ENCODE results near the gene LAG3.
A peak's percentile ranks its signal among the peaks of the same experiment; 100 is the strongest.

DNA sequence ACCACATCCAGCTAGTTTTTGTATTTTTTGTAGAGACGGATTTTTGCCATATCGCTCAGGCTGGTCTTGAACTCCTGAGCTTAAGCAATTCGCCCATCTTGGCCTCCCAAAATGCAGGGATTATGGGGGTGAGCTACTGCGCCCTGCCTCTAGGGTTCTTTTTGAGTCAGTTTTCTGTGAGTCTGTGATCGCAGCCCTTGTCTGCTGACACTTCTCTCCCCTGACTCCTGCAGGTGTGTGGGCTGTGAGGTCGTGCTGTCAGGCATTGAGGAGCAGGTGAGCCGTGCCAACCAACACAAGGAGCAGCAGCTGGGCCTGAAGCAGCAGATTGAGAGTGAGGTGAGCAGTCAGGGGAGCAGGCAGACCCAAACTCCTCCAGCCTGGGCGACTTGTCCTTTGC is 42.2 kb upstream of the LAG3 start:
- TF ChIP-seq BCL11A (IDR thresholded peaks at IDR 0.05; ENCODE audit: low read depth, low read length): no peak
- TF ChIP-seq BHLHE40 (IDR thresholded peaks at IDR 0.05; ENCODE audit: borderline replicate concordance in 1 of 2, low read depth in 2 of 2, low read length in 1 of 2): no peak
- TF ChIP-seq CTCF (IDR thresholded peaks at IDR 0.05 in 2 of 3, conservative IDR thresholded peaks at IDR 0.05 in 1 of 3; ENCODE audit: control insufficient read depth in 2 of 3, extremely low read depth in 1 of 3, insufficient read depth in 1 of 3, low read depth in 3 of 3, low read length in 3 of 3): 0 out of 6 replicates have a peak, but pooled peaks of 1 of the 3 experiments have one; percentile 2
- no peak for TF ChIP-seq POLR2A (IDR thresholded peaks at IDR 0.05; ENCODE audit: low read depth, low read length)
- no peak for TF ChIP-seq RCOR1 (conservative IDR thresholded peaks at IDR 0.05; ENCODE audit: low read depth, low read length)
- TF ChIP-seq CEBPB (IDR thresholded peaks at IDR 0.05; ENCODE audit: borderline replicate concordance in 1 of 2, low read depth in 2 of 2, low read length in 2 of 2): no peak
- no peak for TF ChIP-seq SP1 (IDR thresholded peaks at IDR 0.05; ENCODE audit: low read depth, low read length)
- TF ChIP-seq NBN (IDR thresholded peaks at IDR 0.05): no peak
- no peak for TF ChIP-seq SMAD1 (IDR thresholded peaks at IDR 0.05; ENCODE audit: low read depth, partially characterized antibody)

Data from GM12878 (cell line).